ENCODE measurements around the gene NCEH1. TPM values are rescaled to one million over a fixed set of nuclear protein-coding genes. Genes with fewer than 3 reads are reported as not detected.

Gene NCEH1
- total RNA-seq, 6 donors from 2014 or later: 16.8 to 73.1 (median 36.4) TPM

- no peak for TF ChIP-seq EP300 (IDR thresholded peaks at IDR 0.05)
- TF ChIP-seq POLR2AphosphoS5 (IDR thresholded peaks at IDR 0.05): no peak
- TF ChIP-seq POLR2A (IDR thresholded peaks at IDR 0.05): no peak
- TF ChIP-seq, protein P1, sequence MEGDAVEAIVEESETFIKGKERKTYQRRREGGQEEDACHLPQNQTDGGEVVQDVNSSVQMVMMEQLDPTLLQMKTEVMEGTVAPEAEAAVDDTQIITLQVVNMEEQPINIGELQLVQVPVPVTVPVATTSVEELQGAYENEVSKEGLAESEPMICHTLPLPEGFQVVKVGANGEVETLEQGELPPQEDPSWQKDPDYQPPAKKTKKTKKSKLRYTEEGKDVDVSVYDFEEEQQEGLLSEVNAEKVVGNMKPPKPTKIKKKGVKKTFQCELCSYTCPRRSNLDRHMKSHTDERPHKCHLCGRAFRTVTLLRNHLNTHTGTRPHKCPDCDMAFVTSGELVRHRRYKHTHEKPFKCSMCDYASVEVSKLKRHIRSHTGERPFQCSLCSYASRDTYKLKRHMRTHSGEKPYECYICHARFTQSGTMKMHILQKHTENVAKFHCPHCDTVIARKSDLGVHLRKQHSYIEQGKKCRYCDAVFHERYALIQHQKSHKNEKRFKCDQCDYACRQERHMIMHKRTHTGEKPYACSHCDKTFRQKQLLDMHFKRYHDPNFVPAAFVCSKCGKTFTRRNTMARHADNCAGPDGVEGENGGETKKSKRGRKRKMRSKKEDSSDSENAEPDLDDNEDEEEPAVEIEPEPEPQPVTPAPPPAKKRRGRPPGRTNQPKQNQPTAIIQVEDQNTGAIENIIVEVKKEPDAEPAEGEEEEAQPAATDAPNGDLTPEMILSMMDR (IDR thresholded peaks at IDR 0.05): no peak
- DNase-seq (no peak), ATAC-seq (ENCODE audit: low FRiP score in 2 of 2) (no peak)
- no peak overlapping the region for H3K27ac ChIP-seq
- peaks cover 13 to 24% (median 19%) of the 10 kb centered on the region in 4 donors for H3K4me1 ChIP-seq
- H3K36me3 ChIP-seq: peaks cover 0 to 12% (median 0%) of the 10 kb centered on the region in 4 donors
- 72 to 75% methylated on average over 5 of the region's 5 CpGs for WGBS, 2 donors
- no peaks in the 10 kb centered on the region for H3K27me3 ChIP-seq
- no peaks in the 10 kb centered on the region for H3K9me3 ChIP-seq
- no peak overlapping the region for H3K4me3 ChIP-seq
Observed at GRCh38 chr3:172646439-172647015, 64.3 kb downstream of the NCEH1 start.

GRCh38 chr3:172644258-172644657, 66.6 kb downstream of the NCEH1 start:
- H3K9me3 ChIP-seq: no peaks in the 10 kb centered on the region
- ATAC-seq (ENCODE audit: low FRiP score in 2 of 2): no peak
- no peak overlapping the region for H3K4me3 ChIP-seq
- WGBS, 2 donors: 93 to 98% methylated on average over 3 of the region's 3 CpGs
- H3K4me1 ChIP-seq: peaks cover 11 to 19% (median 15%) of the 10 kb centered on the region in 4 donors
- peaks cover 0 to 12% (median 0%) of the 10 kb centered on the region in 4 donors for H3K36me3 ChIP-seq
- TF ChIP-seq EP300 (IDR thresholded peaks at IDR 0.05) (no peak), POLR2A (IDR thresholded peaks at IDR 0.05) (no peak), POLR2AphosphoS5 (IDR thresholded peaks at IDR 0.05) (no peak)
- TF ChIP-seq, protein P1 (IDR thresholded peaks at IDR 0.05): no peak
- no peak for DNase-seq
- no peaks in the 10 kb centered on the region for H3K27me3 ChIP-seq
- no peak overlapping the region for H3K27ac ChIP-seq

DNA sequence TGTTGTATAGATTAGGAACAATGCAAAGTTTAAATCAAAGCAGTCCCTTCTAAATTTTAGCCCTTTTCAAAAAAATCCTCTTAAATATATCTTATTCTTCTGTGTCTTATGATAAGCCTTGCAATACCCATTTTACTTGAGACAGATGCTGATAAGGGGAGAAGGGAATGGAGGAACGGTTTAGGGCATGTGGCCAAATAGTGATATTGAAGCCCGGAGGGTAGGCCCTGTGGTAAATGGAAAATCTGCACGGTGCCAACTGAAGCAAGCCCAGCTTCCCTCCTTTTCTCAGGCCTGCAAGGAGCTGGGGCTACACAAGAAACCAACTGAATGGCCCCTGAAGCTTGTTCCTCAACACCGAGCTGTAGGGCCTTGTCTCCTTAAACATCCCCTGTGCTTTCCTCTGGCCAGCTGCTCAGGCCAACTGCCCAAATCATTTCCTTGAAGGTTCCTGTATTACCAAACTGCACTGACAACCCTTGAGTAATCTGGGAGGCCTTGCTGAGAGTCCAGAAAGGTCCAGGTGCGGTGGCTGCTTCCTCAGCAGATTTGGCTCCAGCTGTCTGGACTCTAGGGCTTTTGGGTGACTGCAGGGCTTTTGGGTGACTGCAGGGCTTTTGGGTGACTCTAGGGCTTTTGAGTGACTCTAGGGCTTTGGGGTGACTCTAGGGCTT, 67.2 kb downstream of the NCEH1 start:
- Histone ChIP-seq H3K36me3 (peaks cover 0 to 12% (median 0%) of the 10 kb centered on the region in 4 donors), H3K4me1 (peaks cover 5 to 16% (median 10%) of the 10 kb centered on the region in 4 donors), H3K4me3 (no peak overlapping the region), H3K9me3 (no peaks in the 10 kb centered on the region), H3K27me3 (no peaks in the 10 kb centered on the region), H3K27ac (no peak overlapping the region)
- WGBS, 2 donors: 93 to 96% methylated on average over 4 of the region's 5 CpGs
- DNase-seq (no peak), ATAC-seq (ENCODE audit: low FRiP score in 2 of 2) (peak in 1 of 2 donors; percentile 32)
- no peak for TF ChIP-seq POLR2A (IDR thresholded peaks at IDR 0.05)
- TF ChIP-seq EP300 (IDR thresholded peaks at IDR 0.05): no peak
- TF ChIP-seq, protein P1 (IDR thresholded peaks at IDR 0.05): no peak
- no peak for TF ChIP-seq POLR2AphosphoS5 (IDR thresholded peaks at IDR 0.05)

DNA sequence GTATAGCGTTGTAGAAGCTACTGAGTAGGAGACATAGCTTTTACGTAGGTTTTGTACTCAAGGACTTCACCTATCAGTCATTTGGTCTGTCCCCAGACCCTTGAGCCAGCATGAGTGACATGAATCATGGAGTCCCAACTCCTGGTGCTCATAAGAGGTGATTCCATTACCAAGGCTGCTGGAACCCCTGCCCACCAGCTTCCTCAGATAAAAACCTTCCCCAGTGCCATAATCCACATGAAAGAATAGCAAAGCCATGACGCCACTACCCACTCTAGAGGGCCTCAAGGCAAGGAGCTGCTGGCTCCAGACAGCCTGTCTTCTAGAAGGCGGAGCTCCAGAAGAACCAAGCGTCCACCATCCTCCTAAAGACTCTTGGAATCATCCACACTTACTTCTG, 69.6 kb downstream of the NCEH1 start:
- WGBS, 2 donors: 94 to 98% methylated on average over 5 of the region's 5 CpGs

More for the DNA sequence above, 69.6 kb downstream of the NCEH1 start:
- Histone ChIP-seq H3K9me3 (no peaks in the 10 kb centered on the region), H3K27ac (no peak overlapping the region), H3K4me1 (peaks cover 0 to 7% (median 0%) of the 10 kb centered on the region in 4 donors), H3K27me3 (no peaks in the 10 kb centered on the region), H3K4me3 (no peak overlapping the region), H3K36me3 (peaks cover 0 to 9% (median 0%) of the 10 kb centered on the region in 4 donors)
- DNase-seq (no peak), ATAC-seq (ENCODE audit: low FRiP score in 2 of 2) (no peak)
- no peak for TF ChIP-seq POLR2A (IDR thresholded peaks at IDR 0.05)
- TF ChIP-seq POLR2AphosphoS5 (IDR thresholded peaks at IDR 0.05): no peak
- TF ChIP-seq, protein P1 (IDR thresholded peaks at IDR 0.05): no peak
- TF ChIP-seq EP300 (IDR thresholded peaks at IDR 0.05): no peak
